Progenitor cell of endocrine pancreas (in vitro differentiated cells): ENCODE data around the gene RAD51B. TPM values are rescaled to one million over a fixed set of nuclear protein-coding genes. Genes with fewer than 3 reads are reported as not detected.

Experiments used
- DNase-seq: peaks from one replicate; pipeline ENCODE4 v3.0.0; 2021; ENCODE audit warnings: low spot score; ENCODE audit not compliant: unreplicated experiment
- H3K27ac Mint-ChIP-seq: 2 replicates; pipeline ENCODE4 v1.8.0; 2021; ENCODE audit warnings: mild to moderate bottlenecking, moderate library complexity, mixed read lengths
- H3K27me3 Mint-ChIP-seq: 2 replicates; pipeline ENCODE4 v1.8.0; 2021; ENCODE audit warnings: mixed read lengths
- H3K36me3 Mint-ChIP-seq: 2 replicates; pipeline ENCODE4 v1.8.0; 2022; ENCODE audit warnings: mixed read lengths; ENCODE audit not compliant: insufficient read depth
- H3K4me1 Mint-ChIP-seq: 2 replicates; pipeline ENCODE4 v1.8.0; 2021; ENCODE audit warnings: low read depth, mixed read lengths
- H3K4me3 Mint-ChIP-seq: 2 replicates; pipeline ENCODE4 v1.8.0; 2021; ENCODE audit warnings: low read depth, mild to moderate bottlenecking, moderate library complexity, mixed read lengths
- H3K9me3 Mint-ChIP-seq: 2 replicates; pipeline ENCODE4 v1.8.0; 2021; ENCODE audit warnings: low read depth, mixed read lengths
- CTCF ChIP-seq: fragments of 200-600 bp; sonication (generic); IDR thresholded peaks from one replicate; pipeline ENCODE4 v1.5.0; 2021; ENCODE audit warnings: antibody characterized with exemption, mild to moderate bottlenecking; ENCODE audit not compliant: unreplicated experiment
- total RNA-seq: library from RNA; stranded (reverse); gene quantifications from 2 replicates; pipeline ENCODE4 v1.2.1, GENCODE V29; 2021

Gene RAD51B
- total RNA-seq, 1 donor from 2014 or later, result 24.7 TPM

DNA sequence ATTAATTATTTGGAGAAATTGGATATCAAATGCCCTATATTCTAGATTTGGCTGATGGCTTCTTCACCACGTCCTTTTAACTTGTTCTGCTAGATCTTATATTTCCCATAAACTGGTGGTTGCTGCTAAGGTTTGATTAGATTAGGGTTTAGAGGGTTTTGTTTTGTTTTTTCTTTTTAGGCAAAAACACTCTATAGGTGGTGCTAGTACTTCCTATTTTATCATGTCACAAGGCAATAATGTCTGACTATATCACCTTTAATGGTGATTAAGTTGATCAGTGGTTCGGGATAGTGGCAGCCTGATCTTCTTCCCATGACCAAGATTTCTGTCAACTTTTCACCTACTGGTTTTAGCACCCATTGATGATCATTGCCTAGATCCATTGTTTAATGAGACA, 455.1 kb downstream of the RAD51B start:
- no peaks in the 10 kb centered on the region for H3K9me3 Mint-ChIP-seq
- no peaks in the 10 kb centered on the region for H3K27me3 Mint-ChIP-seq
- no peak overlapping the region for H3K27ac Mint-ChIP-seq
- DNase-seq, result no peak
- H3K4me1 Mint-ChIP-seq, result peaks cover 20% of the 10 kb centered on the region
- H3K36me3 Mint-ChIP-seq, result no peaks in the 10 kb centered on the region
- H3K4me3 Mint-ChIP-seq, result no peak overlapping the region
- TF ChIP-seq CTCF, result no peak

- TF ChIP-seq CTCF, result no peak
- Mint-ChIP-seq H3K9me3 (no peaks in the 10 kb centered on the region), H3K4me3 (no peak overlapping the region), H3K27me3 (no peaks in the 10 kb centered on the region), H3K4me1 (peaks cover 20% of the 10 kb centered on the region), H3K36me3 (no peaks in the 10 kb centered on the region), H3K27ac (peak overlapping the region; percentile 81)
- DNase-seq, result no peak
These were observed 459.2 kb downstream of the RAD51B start for GRCh38 chr14:68278576-68279436.

- no peaks in the 10 kb centered on the region for H3K9me3 Mint-ChIP-seq
- H3K36me3 Mint-ChIP-seq, result no peaks in the 10 kb centered on the region
- no peaks in the 10 kb centered on the region for H3K27me3 Mint-ChIP-seq
- no peak overlapping the region for H3K4me3 Mint-ChIP-seq
- DNase-seq, result no peak
- no peak overlapping the region for H3K27ac Mint-ChIP-seq
- no peak for TF ChIP-seq CTCF
- peaks cover 20% of the 10 kb centered on the region for H3K4me1 Mint-ChIP-seq
These were observed 459.8 kb downstream of the RAD51B start for GRCh38 chr14:68279437-68279720.

- Mint-ChIP-seq H3K27ac (no peak overlapping the region), H3K4me3 (no peak overlapping the region), H3K27me3 (no peaks in the 10 kb centered on the region), H3K36me3 (no peaks in the 10 kb centered on the region), H3K4me1 (peaks cover 19% of the 10 kb centered on the region), H3K9me3 (no peaks in the 10 kb centered on the region)
- TF ChIP-seq CTCF, result no peak
- DNase-seq, result no peak
These were observed 460.2 kb downstream of the RAD51B start for GRCh38 chr14:68279777-68280233.

DNA sequence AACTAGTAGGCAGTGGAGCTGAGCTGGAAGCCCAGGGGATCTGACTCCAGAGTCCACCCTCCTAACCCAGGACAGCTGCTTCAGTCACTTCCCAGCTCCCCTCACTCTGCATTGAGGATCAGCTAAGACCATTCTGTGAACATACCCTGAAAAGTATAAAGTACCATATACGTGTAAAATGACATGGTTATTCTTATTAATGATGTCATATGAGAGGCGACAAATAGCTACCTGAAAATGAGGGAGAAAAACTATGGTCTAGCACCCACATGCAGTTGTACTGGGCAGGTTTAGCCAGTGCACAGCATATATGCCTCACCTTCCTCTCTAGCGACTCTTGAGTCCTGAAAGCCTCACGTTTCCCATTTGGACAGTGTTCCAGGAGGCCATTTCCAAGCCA, 461.9 kb downstream of the RAD51B start:
- no peak for TF ChIP-seq CTCF
- H3K36me3 Mint-ChIP-seq, result no peaks in the 10 kb centered on the region

More for the DNA sequence above, 461.9 kb downstream of the RAD51B start:
- DNase-seq, result no peak
- no peaks in the 10 kb centered on the region for H3K27me3 Mint-ChIP-seq
- H3K4me3 Mint-ChIP-seq, result no peak overlapping the region
- peaks cover 21% of the 10 kb centered on the region for H3K4me1 Mint-ChIP-seq
- H3K9me3 Mint-ChIP-seq, result no peaks in the 10 kb centered on the region
- no peak overlapping the region for H3K27ac Mint-ChIP-seq
